ENCODE data around the gene GMNN. TPM values are rescaled to one million over a fixed set of nuclear protein-coding genes. Genes with fewer than 3 reads are reported as not detected.

GMNN gene
- polyA plus RNA-seq, 1 donor (not counting 4 experiments of a cell fraction or from before 2014, with no cell fraction given): 28.4 TPM

DNA sequence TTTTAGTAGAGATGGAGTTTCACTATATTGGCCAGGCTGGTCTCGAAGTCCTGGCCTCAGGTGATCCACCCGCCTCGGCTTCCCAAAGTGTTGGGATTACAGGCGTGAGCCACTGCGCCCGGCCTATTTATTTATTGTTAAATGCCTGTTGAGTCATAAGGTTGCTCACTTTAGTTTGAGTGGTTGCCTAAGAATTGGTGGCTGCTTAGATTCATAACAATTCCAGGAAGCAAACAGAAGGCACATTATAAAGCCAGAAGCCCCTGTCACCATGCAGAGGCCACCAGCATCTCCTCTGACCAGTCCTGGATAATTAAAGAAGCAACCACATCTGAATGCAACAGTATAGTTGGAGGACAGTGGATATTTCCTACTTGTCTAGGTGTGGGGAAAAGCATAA is 48.0 kb downstream of the GMNN start:
- no peaks in the 10 kb centered on the region for H4K20me1 ChIP-seq (ENCODE audit: control insufficient read depth, extremely low read depth, insufficient read depth, low read length)
- no peak overlapping the region for H2AFZ ChIP-seq (ENCODE audit: control insufficient read depth, low read length)
- no peak overlapping the region for H3K4me2 ChIP-seq (ENCODE audit: control insufficient read depth, extremely low read depth, insufficient read depth, low read depth, low read length)
- no peak for DNase-seq (ENCODE audit: low read depth, low spot score)
- H3K9ac ChIP-seq (ENCODE audit: control insufficient read depth, extremely low read depth, insufficient read depth, low read length): no peak overlapping the region
- no peaks in the 10 kb centered on the region for H3K27me3 ChIP-seq (ENCODE audit: control insufficient read depth, extremely low read depth, insufficient read depth, low read length)
- no peaks in the 10 kb centered on the region for H3K36me3 ChIP-seq (ENCODE audit: control insufficient read depth in 2 of 2, extremely low read depth in 1 of 2, insufficient read depth in 2 of 2, low read length in 2 of 2)
- no peaks in the 10 kb centered on the region for H3K9me3 ChIP-seq (ENCODE audit: control insufficient read depth, low read depth, low read length)
- H3K27ac ChIP-seq (ENCODE audit: control insufficient read depth, insufficient read depth, low read length): no peak overlapping the region
- H3K79me2 ChIP-seq (ENCODE audit: control insufficient read depth, insufficient read depth, low read length): no peaks in the 10 kb centered on the region
- no peak for FAIRE-seq
- no peak for TF ChIP-seq EZH2 (IDR thresholded peaks at IDR 0.05; ENCODE audit: low read length)
- TF ChIP-seq, protein P1, sequence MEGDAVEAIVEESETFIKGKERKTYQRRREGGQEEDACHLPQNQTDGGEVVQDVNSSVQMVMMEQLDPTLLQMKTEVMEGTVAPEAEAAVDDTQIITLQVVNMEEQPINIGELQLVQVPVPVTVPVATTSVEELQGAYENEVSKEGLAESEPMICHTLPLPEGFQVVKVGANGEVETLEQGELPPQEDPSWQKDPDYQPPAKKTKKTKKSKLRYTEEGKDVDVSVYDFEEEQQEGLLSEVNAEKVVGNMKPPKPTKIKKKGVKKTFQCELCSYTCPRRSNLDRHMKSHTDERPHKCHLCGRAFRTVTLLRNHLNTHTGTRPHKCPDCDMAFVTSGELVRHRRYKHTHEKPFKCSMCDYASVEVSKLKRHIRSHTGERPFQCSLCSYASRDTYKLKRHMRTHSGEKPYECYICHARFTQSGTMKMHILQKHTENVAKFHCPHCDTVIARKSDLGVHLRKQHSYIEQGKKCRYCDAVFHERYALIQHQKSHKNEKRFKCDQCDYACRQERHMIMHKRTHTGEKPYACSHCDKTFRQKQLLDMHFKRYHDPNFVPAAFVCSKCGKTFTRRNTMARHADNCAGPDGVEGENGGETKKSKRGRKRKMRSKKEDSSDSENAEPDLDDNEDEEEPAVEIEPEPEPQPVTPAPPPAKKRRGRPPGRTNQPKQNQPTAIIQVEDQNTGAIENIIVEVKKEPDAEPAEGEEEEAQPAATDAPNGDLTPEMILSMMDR (optimal IDR thresholded peaks at IDR 0.05 in 1 of 3, IDR thresholded peaks at IDR 0.05 in 1 of 3, conservative IDR thresholded peaks at IDR 0.05 in 1 of 3; ENCODE audit: extremely low read depth in 1 of 3, insufficient read depth in 2 of 3, low read length in 3 of 3): no peak
- H3K9me1 ChIP-seq (ENCODE audit: control insufficient read depth, extremely low read depth, insufficient read depth, low read length): no peaks in the 10 kb centered on the region
- dilution Hi-C loops (cut with MboI; ENCODE audit: extremely low pct_ligation_motif_present, low sequenced_read_pairs): no loop called here
- H3K4me1 ChIP-seq (ENCODE audit: control insufficient read depth, extremely low read depth, insufficient read depth, low read length): peaks cover 10% of the 10 kb centered on the region
- no peak overlapping the region for H3K4me3 ChIP-seq (ENCODE audit: control insufficient read depth in 2 of 3, extremely low read depth in 1 of 3, insufficient read depth in 2 of 3, low read depth in 1 of 3, low read length in 3 of 3)

DNA sequence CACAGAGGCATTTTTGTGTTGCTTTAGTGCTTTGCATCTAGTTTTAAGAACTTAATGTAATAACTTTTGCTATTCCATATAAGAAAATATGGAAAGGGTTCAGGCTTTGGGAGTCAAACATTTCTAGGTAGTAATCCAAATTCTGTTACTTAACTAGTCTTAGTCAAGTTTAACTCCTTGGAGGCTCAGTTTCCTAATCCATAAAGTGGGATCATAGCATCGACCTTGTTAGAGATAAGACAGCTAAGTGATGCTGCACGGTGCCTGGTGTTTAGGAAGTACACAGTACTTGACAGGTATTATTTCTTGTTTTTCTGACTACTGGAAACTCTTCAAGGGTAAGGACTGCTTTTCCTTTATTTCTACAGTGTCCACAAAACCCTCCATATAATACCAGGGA is 48.4 kb downstream of the GMNN start:
- peaks cover 10% of the 10 kb centered on the region for H3K4me1 ChIP-seq (ENCODE audit: control insufficient read depth, extremely low read depth, insufficient read depth, low read length)
- H2AFZ ChIP-seq (ENCODE audit: control insufficient read depth, low read length): no peak overlapping the region
- no peak overlapping the region for H3K4me2 ChIP-seq (ENCODE audit: control insufficient read depth, extremely low read depth, insufficient read depth, low read depth, low read length)
- H3K9me3 ChIP-seq (ENCODE audit: control insufficient read depth, low read depth, low read length): no peaks in the 10 kb centered on the region
- DNase-seq (ENCODE audit: low read depth, low spot score) (no peak), FAIRE-seq (no peak)
- no peaks in the 10 kb centered on the region for H4K20me1 ChIP-seq (ENCODE audit: control insufficient read depth, extremely low read depth, insufficient read depth, low read length)
- TF ChIP-seq, protein P1 (optimal IDR thresholded peaks at IDR 0.05 in 1 of 3, IDR thresholded peaks at IDR 0.05 in 1 of 3, conservative IDR thresholded peaks at IDR 0.05 in 1 of 3; ENCODE audit: extremely low read depth in 1 of 3, insufficient read depth in 2 of 3, low read length in 3 of 3): no peak
- no peak for TF ChIP-seq EZH2 (IDR thresholded peaks at IDR 0.05; ENCODE audit: low read length)
- no peaks in the 10 kb centered on the region for H3K79me2 ChIP-seq (ENCODE audit: control insufficient read depth, insufficient read depth, low read length)
- no peaks in the 10 kb centered on the region for H3K36me3 ChIP-seq (ENCODE audit: control insufficient read depth in 2 of 2, extremely low read depth in 1 of 2, insufficient read depth in 2 of 2, low read length in 2 of 2)
- no peaks in the 10 kb centered on the region for H3K9me1 ChIP-seq (ENCODE audit: control insufficient read depth, extremely low read depth, insufficient read depth, low read length)
- H3K9ac ChIP-seq (ENCODE audit: control insufficient read depth, extremely low read depth, insufficient read depth, low read length): no peak overlapping the region
- H3K27ac ChIP-seq (ENCODE audit: control insufficient read depth, insufficient read depth, low read length): no peak overlapping the region
- dilution Hi-C loops (cut with MboI; ENCODE audit: extremely low pct_ligation_motif_present, low sequenced_read_pairs): no loop called here
- H3K4me3 ChIP-seq (ENCODE audit: control insufficient read depth in 2 of 3, extremely low read depth in 1 of 3, insufficient read depth in 2 of 3, low read depth in 1 of 3, low read length in 3 of 3): no peak overlapping the region
- no peaks in the 10 kb centered on the region for H3K27me3 ChIP-seq (ENCODE audit: control insufficient read depth, extremely low read depth, insufficient read depth, low read length)

Measured in keratinocyte (primary cell).